Esophagus squamous epithelium (tissue), 5 donors: ENCODE measurements around the gene TCAP. TPM values are rescaled to one million over a fixed set of nuclear protein-coding genes. Genes with fewer than 3 reads are reported as not detected.

ENCODE experiments used
- DNase-seq: peaks from one replicate; lab custom pipeline; 2025; lab: John Stamatoyannopoulos, UW
- H3K27ac ChIP-seq, 4 donors: fragments of 200-600 bp; sonication (generic); one replicate each; pipeline ENCODE4 v1.5.1; 2016 to 2019; ENCODE audit warnings: mild to moderate bottlenecking in 1 of 4
- H3K27me3 ChIP-seq, 4 donors: fragments of 200-600 bp; sonication (generic); 1 replicate in 3 of 4; 2 replicates in 1 of 4; pipeline versions ENCODE4 v1.5.1 to v1.6.0; 2017 to 2021; ENCODE audit warnings: antibody characterized with exemption in 1 of 4
- H3K36me3 ChIP-seq, 3 donors: fragments of 200-600 bp; sonication (generic); one replicate each; pipeline ENCODE4 v1.5.1; 2016 to 2019
- H3K4me1 ChIP-seq, 3 donors: fragments of 200-600 bp; sonication (generic); one replicate each; pipeline ENCODE4 v1.5.1; 2017 to 2019
- H3K4me3 ChIP-seq, 4 donors: fragments of 200-600 bp; sonication (generic); 1 replicate in 3 of 4; 2 replicates in 1 of 4; pipeline ENCODE4 v1.5.1; 2016 to 2019; ENCODE audit warnings: mild to moderate bottlenecking in 2 of 4, moderate library complexity in 1 of 4
- H3K9me3 ChIP-seq, 3 donors: fragments of 200-600 bp; sonication (generic); one replicate each; pipeline ENCODE4 v1.5.1; 2016 to 2019
- CTCF ChIP-seq, 6 experiments: fragments of 450-650 bp in 4 of 6; fragments of 200-600 bp in 2 of 6; sonication (generic) in 2 of 6; IDR thresholded peaks; one replicate each; pipeline ENCODE4 v1.5.1; 2016 to 2019; ENCODE audit warnings: antibody characterized with exemption in 6 of 6, mild to moderate bottlenecking in 4 of 6, moderate library complexity in 4 of 6
- POLR2A ChIP-seq, 4 donors: fragments of 450-650 bp; IDR thresholded peaks; one replicate each; pipeline ENCODE4 v1.6.1; 2017; ENCODE audit warnings: antibody characterized with exemption in 4 of 4, mild to moderate bottlenecking in 4 of 4, moderate library complexity in 3 of 4
- WGBS, 2 donors: methylation state at CpG; one replicate each; pipeline ENCODE4 v1.1.5; 2018; 5-methylcytosine and 5-hydroxymethylcytosine counted together
- intact Hi-C: fragments of 100-400 bp; cut with DNase I; formaldehyde crosslinking; loops from one replicate; pipeline ENCODE4 v1.15.0; 2022
- total RNA-seq, 4 donors: library from RNA; depleted of rRNA; stranded (reverse); fragments of >200 nt; gene quantifications; one replicate each; pipeline ENCODE4 v1.1.0, GENCODE V29; 2016
- donor health status: DM: yes; HTN: yes; CAD: no.

TCAP gene
- total RNA-seq, 4 donors from 2014 or later, result 0.11 to 0.57 (median 0.29) TPM

GRCh38 chr17:39618246-39618913 lies 46.8 kb upstream of the TCAP start:
- Histone ChIP-seq H3K9me3 (no peaks in the 10 kb centered on the region), H3K36me3 (no peaks in the 10 kb centered on the region), H3K4me1 (peaks cover 12 to 33% (median 14%) of the 10 kb centered on the region in 3 donors), H3K27me3 (peaks cover 0 to 65% (median 0%) of the 10 kb centered on the region in 4 donors), H3K27ac (peak overlapping the region; percentile 42 to 80 (median 60)), H3K4me3 (peak overlapping the region; percentile 35 to 76 (median 59))
- no peak for DNase-seq
- intact Hi-C loops, result no loop called here
- TF ChIP-seq POLR2A (IDR thresholded peaks at IDR 0.05) (no peak), CTCF (IDR thresholded peaks at IDR 0.05) (no peak)
- 0% methylated on average over 24 of the region's 33 CpGs; no CpG with 5 or more reads in 1 of the 2 donors for WGBS, 2 donors

- peaks cover 0 to 59% (median 0%) of the 10 kb centered on the region in 4 donors for H3K27me3 ChIP-seq
- no peak for DNase-seq
Measured at GRCh38 chr17:39618956-39619785, 46.0 kb upstream of the TCAP start.

DNA sequence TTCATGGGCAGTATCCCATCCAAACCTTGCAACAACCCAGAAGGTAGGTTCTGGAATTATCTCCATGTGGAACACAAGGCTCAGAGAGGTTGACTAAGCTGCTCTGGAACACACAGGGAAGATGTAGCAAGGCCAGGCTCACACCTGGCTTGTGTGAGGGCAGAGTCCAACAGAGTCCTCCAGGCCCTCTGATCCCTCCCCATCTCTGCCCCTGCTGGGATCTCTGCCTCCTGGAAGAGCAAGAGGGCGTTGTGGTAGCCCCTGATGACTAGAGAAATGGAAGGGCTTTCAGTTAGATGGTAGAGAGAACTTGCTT lies 45.4 kb upstream of the TCAP start:
- DNase-seq, result no peak
- TF ChIP-seq CTCF (IDR thresholded peaks at IDR 0.05), result no peak
- TF ChIP-seq POLR2A (IDR thresholded peaks at IDR 0.05), result no peak
- WGBS, 2 donors, result 100% methylated on average over 1 of the region's 1 CpG; no CpG with 5 or more reads in 1 of the 2 donors
- H3K27ac ChIP-seq, result no peak overlapping the region
- no peak overlapping the region for H3K4me3 ChIP-seq
- no peaks in the 10 kb centered on the region for H3K36me3 ChIP-seq
- H3K4me1 ChIP-seq, result peaks cover 18 to 47% (median 26%) of the 10 kb centered on the region in 3 donors
- intact Hi-C loops, result loop anchor here (5.0 kb wide), 1 partner anchor 138 kb away; no protein-coding TSS in a partner anchor
- no peaks in the 10 kb centered on the region for H3K9me3 ChIP-seq
- H3K27me3 ChIP-seq, result peaks cover 0 to 59% (median 0%) of the 10 kb centered on the region in 4 donors

More at GRCh38 chr17:39618956-39619785, 46.0 kb upstream of the TCAP start:
- no peaks in the 10 kb centered on the region for H3K36me3 ChIP-seq
- H3K4me3 ChIP-seq, result peak overlapping the region in 1 of 4 donors; percentile 76
- WGBS, 2 donors, result 39 to 69% methylated on average over 5 of the region's 13 CpGs
- peaks cover 15 to 41% (median 22%) of the 10 kb centered on the region in 3 donors for H3K4me1 ChIP-seq
- no peak overlapping the region for H3K27ac ChIP-seq
- TF ChIP-seq POLR2A (IDR thresholded peaks at IDR 0.05), result no peak
- no peak for TF ChIP-seq CTCF (IDR thresholded peaks at IDR 0.05)
- H3K9me3 ChIP-seq, result no peaks in the 10 kb centered on the region
- intact Hi-C loops, result no loop called here

- peak overlapping the region in 2 of 4 donors; percentile 11 to 43 for H3K27ac ChIP-seq
- DNase-seq, result peak; percentile 55
- peak overlapping the region in 1 of 4 donors; percentile 19 for H3K4me3 ChIP-seq
- no peaks in the 10 kb centered on the region for H3K36me3 ChIP-seq
- WGBS, 2 donors, result 9% methylated on average over 11 to 15 of the region's 26 CpGs
- H3K9me3 ChIP-seq, result no peaks in the 10 kb centered on the region
- peaks cover 37 to 67% (median 46%) of the 10 kb centered on the region in 3 donors for H3K4me1 ChIP-seq
- peaks cover 0 to 59% (median 2%) of the 10 kb centered on the region in 4 donors for H3K27me3 ChIP-seq
- intact Hi-C loops, result loop anchor here (5.0 kb wide), 1 partner anchor 136 kb away; no protein-coding TSS in a partner anchor
- TF ChIP-seq POLR2A (IDR thresholded peaks at IDR 0.05), result no peak
- TF ChIP-seq CTCF (IDR thresholded peaks at IDR 0.05), result peak; percentile 99 to 100 (median 100)
Measured at GRCh38 chr17:39621523-39622379, 43.4 kb upstream of the TCAP start.
